Measurements from ENCODE around the gene TUBA3E.
"Not testable (repeated sequence)": the region's sequence is repeated elsewhere in the genome, so short reads cannot be mapped to it uniquely, and the experiment has no call there.

The TUBA3E gene

DNA sequence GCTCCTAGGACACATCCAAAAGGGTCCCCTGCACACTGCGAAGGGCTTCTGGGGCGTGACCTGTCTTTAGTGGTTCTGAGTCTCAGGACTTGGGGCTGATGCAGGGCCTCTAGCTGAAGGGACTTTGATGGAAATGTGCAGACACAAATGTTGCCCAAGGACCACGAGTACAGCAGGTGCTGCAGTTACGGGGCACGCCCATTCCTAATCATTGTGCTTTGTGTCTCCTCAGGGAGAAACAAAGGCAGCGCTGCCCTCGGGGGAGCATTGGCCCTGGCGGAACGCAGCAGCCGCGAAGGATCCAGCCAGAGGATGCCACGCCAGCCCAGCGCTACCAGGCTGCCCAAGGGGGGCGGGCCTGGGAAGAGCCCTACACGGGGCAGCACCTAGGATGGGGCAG lies 8.0 kb downstream of the TUBA3E start:
- DNase-seq = no peak

DNA sequence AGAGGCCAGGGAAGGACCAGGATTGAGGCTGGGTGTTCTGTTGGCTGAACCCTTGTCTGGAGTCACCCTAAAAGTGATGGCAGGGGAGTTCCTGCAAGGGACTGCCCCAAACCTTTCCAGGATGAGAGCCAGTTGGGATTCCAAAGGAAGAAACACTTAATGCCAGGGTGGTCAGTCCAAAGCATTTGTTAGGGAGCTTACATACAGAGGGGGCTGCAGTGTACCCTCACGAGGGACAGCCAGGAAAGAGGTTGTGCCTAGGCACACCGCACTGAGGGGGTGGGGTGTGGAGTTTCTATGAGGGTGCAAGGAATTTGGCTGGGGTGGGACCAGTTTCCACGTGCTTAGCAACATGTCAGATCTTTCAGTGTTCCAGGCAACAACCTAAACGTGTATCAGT lies 9.3 kb downstream of the TUBA3E start:
- DNase-seq = not testable (repeated sequence)

DNA sequence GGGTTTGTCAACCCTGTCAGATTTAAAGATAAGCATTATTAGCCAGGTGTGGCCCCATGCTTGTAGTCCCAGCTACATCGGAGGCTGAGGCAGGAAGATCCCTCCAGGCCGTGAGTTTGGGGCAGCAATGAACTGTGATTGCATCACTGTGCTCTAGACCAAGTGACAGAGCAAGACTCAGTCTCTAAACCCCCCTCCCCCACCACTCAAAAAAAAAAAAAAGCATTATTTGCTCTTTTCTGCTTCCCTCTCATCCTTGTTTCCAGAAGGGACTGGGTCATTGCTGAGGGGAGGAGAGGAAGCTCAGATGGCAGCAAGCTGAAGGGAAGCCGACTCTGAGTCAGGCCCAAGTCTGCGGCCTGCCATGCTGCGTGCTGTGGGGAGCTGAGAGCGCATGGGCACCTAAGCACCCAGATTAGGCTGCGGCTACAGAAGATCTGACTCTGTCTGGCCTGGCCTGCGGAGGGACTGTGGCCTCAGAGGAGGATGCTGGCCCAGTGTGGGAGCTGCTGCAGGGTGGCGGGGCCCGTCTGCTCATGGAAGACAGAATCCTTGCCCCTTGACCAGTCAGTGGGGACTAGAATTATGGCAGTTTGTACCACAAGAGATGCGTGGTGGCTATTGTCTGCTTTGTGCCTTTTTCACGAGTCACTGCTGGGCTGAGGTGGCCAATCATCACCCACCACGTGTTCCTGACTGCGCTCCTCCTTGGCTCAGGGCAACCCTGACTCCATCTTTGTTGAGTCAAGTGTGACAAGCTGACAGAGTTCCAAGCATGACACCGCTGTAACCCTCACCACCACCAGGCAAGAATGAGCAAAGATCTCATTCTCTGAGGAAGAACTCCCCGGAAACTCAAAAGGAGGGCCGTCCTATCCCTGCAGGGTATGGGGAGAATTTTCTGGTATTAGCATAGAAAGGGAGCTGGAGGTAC lies 10.1 kb downstream of the TUBA3E start:
- DNase-seq = not testable (repeated sequence)

DNA sequence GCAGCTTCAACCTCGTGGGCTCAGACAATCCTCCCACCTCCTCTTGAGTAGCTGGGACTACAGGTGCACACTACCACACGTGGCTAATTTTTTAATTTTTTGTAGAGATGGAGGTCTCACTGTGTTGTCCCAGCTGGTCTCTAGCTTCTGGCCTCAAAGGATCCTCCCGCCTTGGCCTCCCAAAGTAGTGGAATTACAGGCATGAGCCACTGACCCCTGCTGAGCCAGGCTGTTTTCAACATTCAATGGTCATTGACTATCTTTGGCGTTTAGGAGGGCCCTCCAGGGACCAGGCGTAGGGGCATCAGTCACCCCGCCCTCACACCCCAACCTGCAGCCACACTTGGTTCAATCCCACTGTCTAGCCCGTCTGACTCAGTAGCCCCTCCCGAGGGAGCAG lies 11.0 kb downstream of the TUBA3E start:
- DNase-seq = no peak

DNA sequence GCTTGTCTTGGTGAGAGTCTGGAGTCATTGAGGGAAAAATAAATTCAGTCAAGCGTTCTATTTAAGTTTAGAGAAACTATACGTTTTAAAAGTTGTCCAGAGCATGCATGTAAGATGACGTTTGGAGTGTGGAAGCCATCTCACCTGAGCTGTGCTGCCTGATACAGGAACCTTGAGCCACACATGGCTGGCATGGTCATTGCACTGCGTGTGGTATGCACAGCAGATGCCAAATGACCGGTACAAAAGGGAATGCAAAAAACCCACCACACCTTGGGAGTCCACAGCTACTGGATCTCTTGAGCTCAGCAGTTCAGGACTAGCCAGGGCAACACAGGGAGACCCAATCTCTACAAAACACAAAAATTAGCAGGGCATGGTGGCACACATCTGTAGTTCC lies 11.8 kb downstream of the TUBA3E start:
- DNase-seq = no peak

DNA sequence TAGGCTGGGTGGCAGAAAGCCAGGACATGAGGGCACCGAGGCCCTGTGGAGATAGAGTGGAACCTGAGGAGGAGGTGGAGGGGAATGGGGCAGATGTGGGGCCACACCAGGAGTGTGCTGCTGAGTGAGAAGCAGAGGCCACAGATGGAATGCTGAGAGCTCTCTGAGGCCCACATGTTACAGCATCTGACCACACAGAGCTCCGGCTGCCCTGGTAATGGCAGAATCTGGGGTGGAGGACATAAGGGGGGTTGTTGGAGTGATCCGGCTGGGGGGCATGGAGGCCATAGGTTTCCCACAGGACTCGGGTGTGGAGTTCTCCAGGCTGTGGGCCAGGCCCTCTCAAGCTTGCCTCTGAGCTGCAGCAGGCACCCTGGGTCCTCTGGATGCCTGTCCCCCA lies 12.3 kb downstream of the TUBA3E start:
- DNase-seq = no peak

DNA sequence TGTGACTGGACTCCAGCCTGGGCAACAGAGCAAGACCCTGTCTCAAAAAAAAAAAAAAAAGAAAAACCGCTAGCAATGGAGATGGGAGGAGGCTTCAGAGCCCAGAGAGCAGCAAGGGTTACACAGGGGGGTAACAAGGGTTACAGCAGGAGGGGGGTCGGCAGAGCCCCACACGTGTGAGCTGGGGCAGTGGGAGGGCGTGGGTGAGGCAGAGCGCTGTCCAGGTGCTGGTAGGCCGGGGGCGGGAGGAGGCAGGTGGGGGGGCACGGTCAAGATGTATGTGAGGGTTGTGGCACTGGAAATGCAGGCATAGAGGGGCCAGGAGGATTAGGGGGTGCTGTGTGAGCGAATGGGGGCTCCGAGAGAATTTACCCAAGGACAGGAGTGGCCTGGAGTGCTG lies 12.8 kb downstream of the TUBA3E start:
- no peak for DNase-seq

DNA sequence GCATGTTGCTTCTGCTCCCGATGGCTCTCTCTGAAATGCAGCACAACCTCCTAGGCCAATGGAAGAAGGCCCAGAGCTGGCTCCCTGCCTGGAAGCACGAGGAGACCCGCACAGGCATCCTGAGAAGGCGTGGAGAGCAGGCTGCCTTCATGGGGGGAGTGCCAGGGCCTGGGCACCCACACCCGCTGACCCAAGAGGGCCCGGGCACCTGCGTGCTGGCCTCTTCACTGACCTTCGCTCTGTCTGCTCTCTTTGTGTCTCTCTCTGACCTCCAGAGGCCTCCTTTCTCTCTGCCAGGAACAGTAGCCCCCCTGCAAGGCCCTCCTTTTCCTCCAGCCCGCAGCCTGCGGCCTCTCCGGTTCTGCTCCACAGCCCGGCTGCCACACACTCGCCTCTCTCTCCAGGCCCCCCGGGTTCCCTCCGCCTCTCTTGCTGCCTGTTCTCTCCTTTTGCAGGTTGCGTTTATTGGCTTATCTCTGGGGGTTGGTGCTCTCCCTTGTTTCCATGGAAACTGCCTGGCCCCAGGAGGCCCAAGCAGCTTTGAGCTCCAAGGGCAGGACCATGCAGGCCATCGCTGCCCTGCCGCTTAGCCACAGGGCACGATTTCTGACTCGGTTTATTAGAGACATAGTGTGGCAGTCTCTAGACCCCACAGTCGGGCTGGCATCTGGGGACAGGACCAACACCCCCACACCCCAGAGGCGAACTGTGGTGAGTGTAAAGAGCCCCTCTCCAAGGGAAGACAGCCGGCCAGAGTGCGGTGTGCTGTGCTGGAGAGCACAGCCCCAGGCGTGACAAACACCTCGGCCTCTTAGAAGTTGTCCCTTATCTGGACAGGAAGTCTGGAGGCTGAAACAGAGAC lies 14.5 kb downstream of the TUBA3E start:
- DNase-seq = no peak

DNA sequence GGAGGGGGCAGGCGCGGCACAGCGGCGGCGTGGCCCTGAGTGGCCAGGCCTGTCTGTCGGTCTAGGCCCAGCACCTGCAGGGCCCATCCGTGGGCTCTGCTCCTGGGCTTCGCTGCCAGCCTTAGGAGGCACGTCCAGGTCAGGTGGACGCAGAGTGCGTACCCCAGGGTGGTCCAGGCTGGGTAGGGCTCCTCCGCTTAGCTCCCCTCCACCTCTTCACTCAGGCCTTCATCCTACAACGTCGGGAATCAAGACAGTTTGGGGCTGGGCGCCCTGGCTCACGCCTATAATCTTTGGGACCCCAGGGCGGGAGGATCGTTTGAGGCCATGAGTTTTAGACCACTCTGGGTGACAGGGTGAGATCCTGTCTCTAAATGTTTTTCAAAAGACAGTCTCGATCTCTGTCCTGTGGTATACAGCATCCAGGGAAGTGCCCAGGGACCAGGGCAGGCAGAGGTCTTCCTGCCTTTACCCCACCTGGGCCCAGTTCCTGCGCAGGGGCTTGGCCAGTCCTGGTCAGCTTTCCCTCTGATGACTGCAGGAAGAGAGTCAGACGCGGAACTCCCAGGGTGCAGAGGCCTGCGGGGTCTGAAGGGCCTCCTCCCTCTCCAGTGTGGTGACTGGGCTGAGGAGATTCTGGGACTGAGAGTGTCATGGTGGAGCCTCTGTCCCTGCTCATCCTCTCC lies 15.3 kb downstream of the TUBA3E start:
- not testable (repeated sequence) for DNase-seq

DNA sequence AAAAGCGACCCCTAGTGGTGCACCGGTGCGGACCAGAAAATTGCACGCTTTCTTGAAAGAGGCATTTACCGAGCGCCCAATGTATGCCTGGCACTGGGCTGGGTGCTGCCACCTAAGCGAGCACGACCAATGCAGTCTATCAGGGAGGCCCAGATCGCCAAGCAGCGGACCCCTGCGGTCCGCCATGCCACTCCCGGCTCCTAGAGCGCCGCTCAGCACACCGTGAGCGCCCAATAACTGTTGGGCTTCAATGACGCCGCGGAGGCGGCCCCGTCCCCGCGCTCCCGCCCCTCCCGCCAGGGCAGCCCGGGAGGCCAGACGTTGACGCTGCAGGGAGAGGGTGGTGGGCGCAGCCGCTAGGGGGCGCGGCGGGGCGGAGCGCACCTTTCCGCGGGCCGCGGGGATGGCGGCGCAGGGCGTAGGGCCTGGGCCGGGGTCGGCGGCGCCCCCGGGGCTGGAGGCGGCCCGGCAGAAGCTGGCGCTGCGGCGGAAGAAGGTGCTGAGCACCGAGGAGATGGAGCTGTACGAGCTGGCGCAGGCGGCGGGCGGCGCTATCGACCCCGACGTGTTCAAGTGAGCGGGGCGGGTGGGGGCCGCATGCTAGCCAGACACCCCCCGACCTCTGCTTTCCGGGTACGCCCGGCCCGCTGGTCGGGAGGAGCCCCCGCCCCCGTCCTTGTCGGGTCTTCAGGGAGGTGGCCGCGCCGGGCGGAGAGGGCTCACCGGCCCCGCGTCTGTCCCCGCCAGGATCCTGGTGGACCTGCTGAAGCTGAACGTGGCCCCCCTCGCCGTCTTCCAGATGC lies 16.2 kb downstream of the TUBA3E start, which contains the start of gene MZT2B:
TSS of gene MZT2B (plus strand) at position 383 of the 803 bp plus-strand sequence. CDS start at position 404, 21 bp downstream.
- peak; percentile 90 for DNase-seq

DNA sequence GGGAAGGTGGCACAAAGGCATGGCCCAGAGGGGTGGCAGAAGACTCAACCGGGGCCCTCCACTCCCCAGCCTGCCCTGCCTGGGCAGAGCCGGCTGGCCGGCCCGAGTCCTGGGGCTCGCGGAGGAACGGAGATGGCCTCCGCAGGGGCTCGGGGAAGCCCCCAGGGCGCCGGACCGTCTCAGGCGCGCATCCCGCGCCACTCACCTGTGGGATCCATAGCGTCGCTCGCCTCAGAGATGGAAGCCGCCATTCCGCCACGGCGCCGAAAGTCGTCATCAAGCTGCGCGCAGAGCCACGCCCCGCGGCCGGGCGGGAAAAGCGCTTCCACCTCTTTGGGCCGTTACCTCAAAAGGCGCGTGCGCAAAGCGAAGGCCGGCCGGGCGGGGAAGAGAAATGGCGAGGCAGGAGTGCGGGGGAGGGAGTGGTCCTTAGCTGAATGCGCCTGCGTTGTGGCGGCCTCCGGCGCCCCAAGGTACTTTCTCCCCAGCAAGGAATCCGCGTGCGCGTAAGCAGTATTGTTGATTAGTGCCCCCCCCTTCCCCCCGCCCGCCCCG lies 16.8 kb downstream of the TUBA3E start, which contains the start of gene SMPD4:
TSS of gene SMPD4 (minus strand) at position 278 of the 555 bp plus-strand sequence. CDS start 5,010 bp downstream, outside the sequence.
- DNase-seq = peak; percentile 97

DNA sequence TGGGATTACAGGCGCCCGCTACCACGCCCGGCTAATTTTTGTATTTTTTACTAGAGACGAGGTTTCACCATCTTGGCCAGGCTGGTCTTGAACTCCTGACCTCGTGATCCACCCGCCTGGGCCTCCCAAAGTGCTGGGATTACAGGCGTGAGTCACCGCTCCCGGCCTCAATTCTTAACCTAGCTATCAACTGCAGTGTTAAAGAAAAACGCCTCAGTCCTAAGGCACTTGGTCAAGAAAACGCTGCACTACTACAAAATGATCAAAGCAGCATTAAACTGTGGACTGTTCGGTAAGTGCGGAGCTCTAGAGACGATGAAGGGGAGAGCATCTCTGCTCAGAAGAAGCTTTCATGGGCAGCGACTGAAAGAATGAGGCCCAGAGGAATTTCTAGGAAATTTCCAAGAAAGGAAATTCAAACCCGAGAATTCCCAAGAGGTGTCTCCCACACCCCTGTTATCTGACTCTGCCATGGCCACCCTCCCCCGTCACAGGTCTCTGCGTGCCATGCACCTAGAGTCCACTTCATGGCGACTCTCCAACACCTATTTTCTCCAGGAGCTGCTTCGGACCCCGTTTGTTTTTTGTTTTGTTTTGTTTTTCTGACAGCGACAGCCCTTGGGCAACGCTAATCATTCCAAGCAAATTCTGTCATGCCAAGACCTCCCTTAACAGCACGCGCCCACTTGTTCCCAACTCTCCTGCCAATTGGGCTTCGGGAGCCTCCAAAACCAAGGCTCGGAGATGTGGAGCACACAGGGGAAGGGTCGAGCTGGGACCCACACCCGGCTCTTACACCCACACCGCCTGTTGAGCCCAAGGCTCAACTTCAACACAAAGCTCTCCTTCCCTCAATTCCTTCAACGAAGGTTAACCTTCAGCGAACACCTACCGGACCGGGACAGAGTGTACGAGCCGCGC lies 17.6 kb downstream of the TUBA3E start:
- not testable (repeated sequence) for DNase-seq

DNA sequence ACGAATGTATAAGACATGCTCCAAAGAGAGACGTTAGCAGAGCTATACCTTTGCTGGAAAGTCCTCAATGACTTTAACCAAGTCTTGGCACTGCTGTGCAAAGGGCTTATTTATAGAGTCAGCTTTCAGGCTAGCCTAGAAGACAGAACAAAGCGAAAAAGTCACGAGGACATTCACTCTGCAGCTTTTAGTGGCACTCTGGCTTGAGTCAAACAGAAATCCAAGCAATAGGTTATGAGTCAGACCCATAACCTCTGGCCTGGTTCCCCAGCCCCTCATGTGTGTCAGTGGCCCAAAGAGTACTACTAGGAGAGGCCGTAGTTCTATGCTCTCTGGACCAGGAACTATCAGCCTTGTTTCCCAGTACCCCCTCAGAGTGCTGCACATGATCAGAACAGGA lies 23.4 kb downstream of the TUBA3E start:
- not testable (repeated sequence) for DNase-seq

DNA sequence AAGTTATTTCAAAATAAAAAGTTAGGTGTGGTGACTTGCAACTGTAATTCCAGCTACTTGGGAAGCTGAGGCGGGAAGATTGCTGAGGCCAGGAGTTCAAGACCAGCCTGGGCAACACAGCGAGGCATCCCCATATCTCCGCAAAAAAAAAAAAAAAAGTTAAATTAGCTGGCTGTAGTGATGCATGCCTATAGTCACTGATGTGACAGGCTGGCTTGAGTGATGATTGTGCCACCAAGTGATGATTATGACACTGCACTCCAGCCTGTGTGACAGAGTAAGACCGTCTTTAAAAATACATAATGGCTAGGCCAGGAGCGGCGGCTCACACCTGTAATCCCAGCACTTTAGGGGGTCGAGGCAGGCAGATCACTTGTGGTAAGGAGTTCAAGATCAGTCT lies 28.3 kb downstream of the TUBA3E start:
- no peak for DNase-seq

DNA sequence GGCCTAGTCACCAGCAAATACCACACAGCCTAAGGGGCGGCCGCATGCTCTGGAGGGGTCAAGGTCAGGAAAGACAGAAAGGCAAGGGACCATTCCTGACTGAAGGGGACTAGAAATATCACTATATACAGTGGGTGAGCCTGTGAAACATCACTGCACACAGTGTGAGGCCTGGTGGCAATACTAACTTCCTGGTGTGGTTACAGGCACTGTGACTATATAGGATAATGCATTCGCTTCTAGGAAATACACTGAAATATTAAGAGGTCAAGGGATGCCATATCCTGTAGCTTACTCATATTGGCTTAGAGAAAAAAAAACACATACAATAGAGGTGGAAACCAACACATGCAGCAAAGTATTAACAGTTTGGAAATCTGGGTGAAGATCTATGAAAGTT lies 29.1 kb downstream of the TUBA3E start:
- not testable (repeated sequence) for DNase-seq

DNA sequence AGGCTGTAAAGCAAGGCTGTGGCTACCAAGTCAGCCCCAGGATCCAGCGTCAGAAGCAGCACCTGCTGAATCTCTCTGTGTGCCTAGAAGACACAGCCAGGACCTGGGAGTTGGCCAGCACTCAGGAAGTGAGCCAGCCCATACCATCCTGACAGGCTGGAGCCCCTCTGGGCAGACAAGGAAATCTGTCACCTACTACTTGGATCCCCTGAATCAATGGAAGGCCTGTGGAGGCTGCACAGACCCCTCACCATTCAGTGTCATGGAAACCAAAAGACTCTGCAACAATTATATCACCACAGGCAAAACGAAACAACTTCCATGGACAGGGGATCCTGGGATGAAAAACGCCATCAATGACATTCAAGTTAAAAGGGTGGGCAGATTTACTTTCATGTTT lies 31.6 kb downstream of the TUBA3E start:
- DNase-seq = not testable (repeated sequence)

DNA sequence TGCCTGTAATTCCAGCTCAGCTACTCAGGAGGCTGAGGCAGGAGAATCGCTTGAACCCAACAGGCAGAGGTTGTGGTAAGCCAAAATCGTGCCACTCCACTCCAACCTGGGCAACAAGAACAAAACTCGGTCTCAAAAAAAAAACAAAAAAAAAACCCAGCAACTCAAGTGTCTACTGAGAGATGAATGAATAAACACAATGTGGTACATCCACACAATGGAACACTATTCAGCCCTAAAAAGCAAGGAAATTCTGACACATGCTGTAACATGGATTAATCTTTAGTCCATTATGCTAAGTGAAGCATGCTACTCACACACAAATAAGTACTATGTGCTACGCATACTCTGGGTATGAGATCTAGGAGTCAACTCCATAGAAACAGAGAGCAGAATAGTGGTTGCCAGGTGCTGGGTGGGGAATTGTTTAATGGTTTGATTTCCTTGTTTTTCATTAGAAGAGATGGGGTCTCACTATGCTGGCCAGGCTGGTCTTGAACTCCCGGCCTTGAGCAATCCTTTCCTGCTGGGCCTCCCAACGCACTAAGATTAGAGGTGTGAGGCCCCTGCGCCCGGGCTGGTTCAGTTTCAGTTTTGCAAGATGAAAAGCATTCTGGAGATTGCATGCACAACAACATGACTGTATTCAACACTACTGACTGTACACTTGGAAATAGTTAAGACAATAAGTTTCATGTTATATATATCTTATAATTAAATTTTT lies 32.8 kb downstream of the TUBA3E start:
- DNase-seq = no peak

DNA sequence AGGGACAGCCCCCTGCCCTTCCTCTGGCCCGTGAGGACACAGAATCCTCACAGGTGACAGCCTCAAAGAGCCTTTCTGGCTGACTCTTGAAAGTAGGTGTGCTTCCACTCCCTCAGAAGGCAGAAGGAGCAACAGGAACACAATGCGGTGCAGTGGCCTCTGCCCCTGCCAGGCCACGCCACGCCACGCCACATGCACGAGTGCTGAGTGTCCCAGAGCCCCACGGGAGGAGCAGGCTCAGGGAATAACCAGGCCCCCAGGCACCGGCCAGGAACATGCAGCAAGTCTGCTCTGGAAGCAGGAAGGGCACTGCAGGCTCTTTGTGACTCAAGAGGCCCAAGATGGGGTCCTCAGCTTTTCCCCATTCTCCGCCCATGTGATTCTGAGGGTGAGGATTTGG lies 35.3 kb downstream of the TUBA3E start:
- DNase-seq = no peak

DNA sequence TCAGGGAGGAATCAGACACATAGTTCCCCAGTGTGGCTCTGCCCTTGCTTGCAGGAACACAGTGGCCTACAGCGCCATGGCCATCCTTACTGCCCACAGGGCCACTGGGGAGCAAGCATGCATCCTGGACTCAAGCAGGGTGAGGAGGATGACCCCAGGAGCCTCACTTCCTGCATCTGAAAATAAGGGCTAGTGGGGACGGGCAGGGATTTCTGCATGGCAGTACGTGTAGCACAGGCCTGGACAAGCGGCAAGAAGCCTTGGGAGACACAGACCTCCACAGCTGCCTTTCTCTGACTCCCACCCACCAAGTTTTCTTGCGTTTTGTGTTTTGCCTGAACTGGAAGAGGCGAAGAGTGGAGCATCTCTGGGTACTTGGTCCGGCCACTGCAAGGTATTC lies 35.8 kb downstream of the TUBA3E start:
- not testable (repeated sequence) for DNase-seq

All from stimulated activated CD4-positive, alpha-beta T cell treated with anti-CD3 and anti-CD28 coated beads, Interleukin-1b, Interleukin-23, amount 100 ng/mL, for 48 hours (primary cell).